ENCODE measurements around the gene GGCT.

DNA sequence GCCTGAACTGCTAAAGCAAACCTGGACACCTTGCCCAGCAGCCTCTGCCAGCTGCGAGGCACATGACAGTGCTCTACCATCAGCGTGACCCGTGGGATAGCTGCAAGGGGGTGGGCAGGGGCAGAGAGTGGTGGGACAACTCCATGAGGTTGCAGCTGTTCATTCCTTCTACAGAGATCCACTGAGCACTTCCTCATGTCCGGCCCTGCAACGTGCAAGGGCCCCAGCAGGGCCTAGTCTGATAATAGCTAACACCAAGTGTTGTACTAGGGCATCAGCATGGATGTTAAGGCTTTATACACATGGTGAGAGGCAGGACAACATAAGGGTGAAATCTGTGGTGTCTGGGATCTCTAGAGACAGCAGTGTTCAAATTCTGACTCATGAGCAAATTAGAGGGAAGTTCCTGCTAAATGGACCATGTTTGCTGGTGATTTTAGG, 40.4 kb downstream of the GGCT start:
- TF ChIP-seq, protein P1, sequence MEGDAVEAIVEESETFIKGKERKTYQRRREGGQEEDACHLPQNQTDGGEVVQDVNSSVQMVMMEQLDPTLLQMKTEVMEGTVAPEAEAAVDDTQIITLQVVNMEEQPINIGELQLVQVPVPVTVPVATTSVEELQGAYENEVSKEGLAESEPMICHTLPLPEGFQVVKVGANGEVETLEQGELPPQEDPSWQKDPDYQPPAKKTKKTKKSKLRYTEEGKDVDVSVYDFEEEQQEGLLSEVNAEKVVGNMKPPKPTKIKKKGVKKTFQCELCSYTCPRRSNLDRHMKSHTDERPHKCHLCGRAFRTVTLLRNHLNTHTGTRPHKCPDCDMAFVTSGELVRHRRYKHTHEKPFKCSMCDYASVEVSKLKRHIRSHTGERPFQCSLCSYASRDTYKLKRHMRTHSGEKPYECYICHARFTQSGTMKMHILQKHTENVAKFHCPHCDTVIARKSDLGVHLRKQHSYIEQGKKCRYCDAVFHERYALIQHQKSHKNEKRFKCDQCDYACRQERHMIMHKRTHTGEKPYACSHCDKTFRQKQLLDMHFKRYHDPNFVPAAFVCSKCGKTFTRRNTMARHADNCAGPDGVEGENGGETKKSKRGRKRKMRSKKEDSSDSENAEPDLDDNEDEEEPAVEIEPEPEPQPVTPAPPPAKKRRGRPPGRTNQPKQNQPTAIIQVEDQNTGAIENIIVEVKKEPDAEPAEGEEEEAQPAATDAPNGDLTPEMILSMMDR (conservative IDR thresholded peaks at IDR 0.05; ENCODE audit: low read depth, low read length): no peak
- no peak for TF ChIP-seq EZH2 (IDR thresholded peaks at IDR 0.05; ENCODE audit: low read length, unreplicated experiment)
